GM12801 (cell line): ENCODE results near the gene NUDT22.

Experiments
- CTCF ChIP-seq: IDR thresholded peaks from one replicate; pipeline ENCODE4 v1.5.1; 2011; ENCODE audit warnings: control low read depth; ENCODE audit not compliant: insufficient read length; ENCODE audit errors: extremely low read depth

NUDT22 gene

DNA sequence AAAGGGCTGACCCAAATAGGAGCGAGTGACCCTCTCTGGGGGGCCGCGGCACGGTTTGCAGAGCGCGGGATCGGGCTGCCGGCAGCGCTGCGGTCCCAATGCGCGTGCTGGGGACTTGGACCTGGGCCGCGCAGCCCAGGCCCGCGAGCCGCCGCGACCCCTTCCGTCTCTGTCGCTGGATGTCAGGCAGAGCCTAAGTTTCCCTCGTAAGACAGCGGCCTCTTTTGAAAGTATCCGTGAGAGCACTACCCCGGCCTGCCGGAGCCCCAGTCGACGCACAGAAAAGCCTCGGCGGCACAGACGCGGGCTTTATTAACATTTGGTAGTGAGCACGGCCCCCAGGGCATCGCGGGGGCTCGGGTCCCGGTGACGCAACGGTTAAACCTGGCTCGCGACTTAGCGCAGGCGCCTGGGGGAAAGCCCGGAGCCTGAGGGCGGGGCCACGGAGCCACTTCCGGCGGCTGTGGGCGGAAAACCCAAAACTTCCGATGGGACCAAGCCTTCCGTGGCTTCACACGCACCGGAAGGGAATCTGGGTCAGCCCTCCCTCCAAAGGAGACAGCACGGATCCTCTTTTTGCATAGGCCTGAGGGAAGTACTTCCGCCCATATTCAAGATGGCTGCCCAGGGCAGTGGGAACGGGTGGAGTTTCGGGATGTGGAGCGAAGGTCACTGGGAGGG is 43.6 kb downstream of the NUDT22 start:
- no peak for TF ChIP-seq CTCF

- no peak for TF ChIP-seq CTCF
Measured at GRCh38 chr11:64275031-64275800, 49.1 kb downstream of the NUDT22 start.

GRCh38 chr11:64275841-64276240 is 49.8 kb downstream of the NUDT22 start:
- no peak for TF ChIP-seq CTCF

DNA sequence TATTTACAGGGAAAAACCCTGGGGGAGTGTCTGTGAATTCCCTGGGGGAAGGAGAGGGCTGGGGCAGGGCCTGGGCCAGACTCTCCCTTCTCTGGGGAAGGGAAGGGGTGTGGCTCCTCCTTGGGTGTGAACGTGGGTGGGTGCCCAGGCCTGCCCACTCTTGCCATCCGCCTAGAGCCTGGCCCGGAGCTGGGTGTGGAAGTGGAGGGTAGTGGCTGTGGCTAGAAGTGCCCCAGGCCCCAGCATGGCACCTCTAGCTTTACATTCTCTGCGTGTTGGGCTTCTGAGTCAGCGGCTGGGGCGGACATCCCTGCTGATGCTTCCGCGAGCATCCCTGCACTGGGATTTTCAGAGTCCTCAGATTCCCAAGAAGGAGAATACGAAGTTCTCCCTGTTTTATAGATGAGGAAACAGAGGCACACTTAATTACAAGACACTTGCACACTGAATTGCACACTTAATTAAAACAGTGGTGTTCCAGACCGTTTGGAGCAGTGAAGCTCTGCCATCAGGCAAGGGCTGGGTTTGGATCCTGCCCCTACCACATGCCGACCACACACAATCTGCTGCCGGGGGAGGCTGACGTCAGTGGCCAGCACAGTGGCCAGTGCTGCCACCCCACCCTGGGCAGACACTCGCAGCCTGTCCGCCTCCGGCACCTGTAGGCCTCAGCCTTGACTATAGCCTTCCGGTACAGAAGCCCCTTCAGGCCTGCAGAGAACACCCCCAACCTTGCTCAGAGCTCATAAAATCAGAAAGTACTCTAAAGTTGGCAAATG is 50.8 kb downstream of the NUDT22 start:
- TF ChIP-seq CTCF: no peak

GRCh38 chr11:64278576-64279190 is 52.6 kb downstream of the NUDT22 start:
- TF ChIP-seq CTCF: no peak
